Endothelial cell of umbilical vein (primary cell): Measurements from ENCODE around the gene PPFIBP2. TPM values are rescaled to one million over a fixed set of nuclear protein-coding genes. Genes with fewer than 3 reads are reported as not detected.

Experiments
- BruUV-seq: library from RNA; stranded (reverse); fragments of 400-500 nt; replicated peaks from 2 replicates; lab custom pipeline; 2021; lab: Mats Ljungman, UMichigan
- CTCF ChIA-PET: fragments of 300-600, 350-600 bp; sonication (Branson Sonifier 250); formaldehyde crosslinking; loops from one replicate; lab custom pipeline; 2021; ENCODE audit warnings: antibody characterized with exemption, inconsistent platforms; lab: Charles Lee
- POLR2A ChIA-PET: fragments of 300-600, 350-600 bp; sonication (Branson Sonifier 250); formaldehyde crosslinking; loops from one replicate; lab custom pipeline; 2021; ENCODE audit warnings: antibody characterized with exemption, inconsistent platforms; lab: Charles Lee
- DNase-seq: peaks from one replicate; pipeline ENCODE4 v3.0.0-alpha.2; 2011; ENCODE audit warnings: low read depth, low spot score
- FAIRE-seq: peaks from 2 replicates; lab custom pipeline; 2011; peaks lifted over from hg19 to GRCh38; lab: Jason Lieb, UNC
- H2AFZ ChIP-seq: 2 replicates; pipeline ENCODE4 v1.6.0; 2012; ENCODE audit warnings: low read depth, low read length, control low read depth, inconsistent platforms
- H3K27ac ChIP-seq: 2 replicates; pipeline ENCODE4 v1.5.1; 2011; ENCODE audit warnings: low read depth, mild to moderate bottlenecking, control low read depth, low read length, moderate library complexity; ENCODE audit not compliant: insufficient read depth
- H3K27me3 ChIP-seq, 2 experiments: 2 replicates each; pipeline versions ENCODE4 v1.6.0 to v1.6.1; 2011; ENCODE audit warnings: low read length in 2 of 2, mixed read lengths in 1 of 2; ENCODE audit not compliant: control insufficient read depth in 2 of 2, insufficient read depth in 2 of 2
- H3K36me3 ChIP-seq, 2 experiments: 2 replicates in 1 of 2; 3 replicates in 1 of 2; pipeline ENCODE4 v1.5.1; 2011; ENCODE audit warnings: low read length in 2 of 2, mild to moderate bottlenecking in 1 of 2, moderate library complexity in 1 of 2; ENCODE audit not compliant: control insufficient read depth in 2 of 2, insufficient read depth in 2 of 2; ENCODE audit errors: extremely low read depth in 1 of 2
- H3K4me1 ChIP-seq: 3 replicates; pipeline ENCODE4 v1.5.1; 2011; ENCODE audit warnings: mild to moderate bottlenecking, low read length; ENCODE audit not compliant: control insufficient read depth, insufficient read depth; ENCODE audit errors: extremely low read depth
- H3K4me2 ChIP-seq: 2 replicates; pipeline ENCODE4 v1.6.1; 2011; ENCODE audit warnings: low read length, control low read depth, mixed read lengths; ENCODE audit not compliant: insufficient read depth
- H3K4me3 ChIP-seq, 3 experiments: fragments of 200-600 bp in 1 of 3; sonication (generic), shearing (Covaris generic) in 1 of 3; replicated peaks in 1 of 3; 2 replicates each; pipeline ENCODE4 v1.5.1; 2011 to 2016; ENCODE audit warnings: control low read depth in 3 of 3, low read length in 3 of 3, mild to moderate bottlenecking in 2 of 3, inconsistent platforms in 1 of 3, low read depth in 1 of 3, moderate library complexity in 1 of 3; ENCODE audit not compliant: insufficient read depth in 1 of 3
- H3K79me2 ChIP-seq: 2 replicates; pipeline ENCODE4 v1.6.0; 2012; ENCODE audit warnings: low read length, inconsistent platforms; ENCODE audit not compliant: control insufficient read depth, insufficient read depth
- H3K9ac ChIP-seq: replicated peaks from 2 replicates; pipeline ENCODE3; 2011; ENCODE audit warnings: low read length, control low read depth; ENCODE audit not compliant: insufficient read depth; ENCODE audit errors: extremely low read depth
- H3K9me1 ChIP-seq: replicated peaks from 3 replicates; pipeline ENCODE4 v1.6.0; 2011; ENCODE audit warnings: mild to moderate bottlenecking, low read length; ENCODE audit not compliant: control insufficient read depth, insufficient read depth; ENCODE audit errors: extremely low read depth
- H3K9me3 ChIP-seq: replicated peaks from 2 replicates; pipeline ENCODE4 v1.5.1; 2012; ENCODE audit warnings: low read length, inconsistent platforms; ENCODE audit not compliant: control insufficient read depth, insufficient read depth
- H4K20me1 ChIP-seq: replicated peaks from 2 replicates; pipeline ENCODE3; 2011; ENCODE audit warnings: mild to moderate bottlenecking, low read length; ENCODE audit not compliant: control insufficient read depth, insufficient read depth; ENCODE audit errors: extremely low read depth
- CTCF ChIP-seq, 2 donors: IDR thresholded peaks; 1 replicate in 1 of 2; 2 replicates in 1 of 2; pipeline ENCODE4 v1.5.1; 2011; ENCODE audit warnings: low read length in 2 of 2, mild to moderate bottlenecking in 2 of 2, moderate library complexity in 2 of 2, control low read depth in 1 of 2, inconsistent platforms in 1 of 2, low read depth in 1 of 2; ENCODE audit not compliant: insufficient read depth in 1 of 2; ENCODE audit errors: extremely low read depth in 1 of 2
- EZH2 ChIP-seq: IDR thresholded peaks from 2 replicates; pipeline ENCODE4 v1.6.1; 2012; ENCODE audit warnings: borderline replicate concordance, low read depth, mild to moderate bottlenecking, moderate library complexity, low read length, inconsistent platforms; ENCODE audit not compliant: severe bottlenecking
- FOS ChIP-seq: IDR thresholded peaks from 2 replicates; pipeline ENCODE4 v1.6.1; 2011; ENCODE audit warnings: mild to moderate bottlenecking, low read length, moderate library complexity, borderline replicate concordance; ENCODE audit not compliant: insufficient read depth
- GATA2 ChIP-seq: IDR thresholded peaks from 2 replicates; pipeline ENCODE4 v1.7.0; 2011; ENCODE audit warnings: low read depth, mild to moderate bottlenecking, moderate library complexity, mixed read lengths, low read length; ENCODE audit not compliant: insufficient read length, insufficient read depth
- JUN ChIP-seq: IDR thresholded peaks from 2 replicates; pipeline ENCODE4 v1.6.1; 2011; ENCODE audit warnings: borderline replicate concordance, low read depth; ENCODE audit not compliant: insufficient read length, insufficient read depth
- MAX ChIP-seq: IDR thresholded peaks from 2 replicates; pipeline ENCODE4 v1.6.1; 2011; ENCODE audit not compliant: insufficient read depth, insufficient read length
- MYC ChIP-seq: IDR thresholded peaks from one replicate; pipeline ENCODE4 v1.6.1; 2011; ENCODE audit warnings: mild to moderate bottlenecking, low read depth, low read length
- POLR2A ChIP-seq: IDR thresholded peaks from 2 replicates; pipeline ENCODE4 v1.6.1; 2012; ENCODE audit warnings: low read depth, mild to moderate bottlenecking, control low read depth, low read length
- POLR2AphosphoS5 ChIP-seq: IDR thresholded peaks from 2 replicates; pipeline ENCODE4 v1.6.1; 2012; ENCODE audit warnings: low read depth, mild to moderate bottlenecking, control low read depth, low read length, moderate library complexity; ENCODE audit not compliant: insufficient read depth
- dilution Hi-C: fragments of 300-500 bp; cut with MboI; formaldehyde crosslinking; loops from one replicate; pipeline ENCODE4 v1.15.0; 2019; ENCODE audit warnings: low sequenced_read_pairs; ENCODE audit not compliant: extremely low pct_ligation_motif_present
- intact Hi-C: fragments of 100-400 bp; cut with micrococcal nuclease; formaldehyde crosslinking; loops from one replicate; pipeline ENCODE4 v1.10.0; 2022
- polyA plus RNA-seq, 4 experiments: library from polyadenylated mRNA; depleted of rRNA in 3 of 4; stranded (reverse) in 3 of 4; unstranded in 1 of 4; fragments of >200 nt; gene quantifications; 2 replicates each; pipeline versions ENCODE4 v1.2.1 to v1.2.3, GENCODE V29; 2011 to 2012; ENCODE audit warnings: missing spikeins in 1 of 4
- total RNA-seq: library from RNA; stranded (reverse); gene quantifications from 2 replicates; pipeline ENCODE4 v1.2.3, GENCODE V29; 2021

The PPFIBP2 gene
- total and polyA plus RNA-seq, 2 donors (not counting 3 experiments of a cell fraction or from before 2014, with no cell fraction given) = 1.3 to 4.0 TPM

- dilution Hi-C loops = no loop called here
- Histone ChIP-seq H3K27ac (no peak within 1 kb of the TSS), H3K4me1 (peaks cover 4% of the 10 kb centered on the region), H3K79me2 (no peaks in the 10 kb centered on the region), H3K9me1 (no peaks in the 10 kb centered on the region), H3K4me2 (peak within 1 kb of the TSS; percentile 51), H3K36me3 (no peaks in the 10 kb centered on the region), H3K9me3 (no peaks in the 10 kb centered on the region), H3K27me3 (peaks cover 0 to 4% of the 10 kb centered on the region in 2 experiments), H3K9ac (no peak within 1 kb of the TSS), H2AFZ (peak within 1 kb of the TSS; percentile 89), H4K20me1 (no peaks in the 10 kb centered on the region), H3K4me3 (peak within 1 kb of the TSS; percentile 25 to 44 (median 32))
- peak; percentile 33 for FAIRE-seq
- TF ChIP-seq POLR2A (no peak), POLR2AphosphoS5 (no peak), MAX (no peak), EZH2 (no peak), CTCF (IDR thresholded peaks at IDR 0.05; ENCODE audit: extremely low read depth in 1 of 2, insufficient read depth in 1 of 2, low read depth in 1 of 2, low read length in 2 of 2) (no peak), FOS (no peak), MYC (no peak), JUN (no peak), GATA2 (no peak)
- intact Hi-C loops = loop anchor here (1.0 to 5.0 kb wide), 2 partner anchors 160 to 314 kb away; partner anchors contain the start of genes EIF3F and PPFIBP2
- BruUV-seq = no TSS peak
- ChIA-PET POLR2A (no interaction called here), CTCF (interaction anchor here (1.4 to 9.7 kb wide), 4 partner anchors 8 to 99 kb away, joined by 3 to 225 read pairs (median 6); no protein-coding TSS in a partner anchor)
- DNase-seq = peak; percentile 15
Observed at GRCh38 chr11:7672960-7673723, 159.3 kb downstream of the PPFIBP2 start, which contains the start of gene CYB5R2. Gene CYB5R2 (minus strand): TSS chr11:7673500. CDS start chr11:7672825, 675 bp downstream.
